Activated T-cell treated with anti-CD3 and anti-CD28 coated beads, Interleukin-2, amount 50 U/mL, for 48 hours (primary cell): ENCODE data around the gene UNKL.
"Not testable (repeated sequence)": the region's sequence is repeated elsewhere in the genome, so short reads cannot be mapped to it uniquely, and the experiment has no call there.

ENCODE experiments used
- DNase-seq, 2 experiments: peaks; one replicate each; pipeline ENCODE4 v3.0.0-alpha.2; 2020

Gene UNKL

DNA sequence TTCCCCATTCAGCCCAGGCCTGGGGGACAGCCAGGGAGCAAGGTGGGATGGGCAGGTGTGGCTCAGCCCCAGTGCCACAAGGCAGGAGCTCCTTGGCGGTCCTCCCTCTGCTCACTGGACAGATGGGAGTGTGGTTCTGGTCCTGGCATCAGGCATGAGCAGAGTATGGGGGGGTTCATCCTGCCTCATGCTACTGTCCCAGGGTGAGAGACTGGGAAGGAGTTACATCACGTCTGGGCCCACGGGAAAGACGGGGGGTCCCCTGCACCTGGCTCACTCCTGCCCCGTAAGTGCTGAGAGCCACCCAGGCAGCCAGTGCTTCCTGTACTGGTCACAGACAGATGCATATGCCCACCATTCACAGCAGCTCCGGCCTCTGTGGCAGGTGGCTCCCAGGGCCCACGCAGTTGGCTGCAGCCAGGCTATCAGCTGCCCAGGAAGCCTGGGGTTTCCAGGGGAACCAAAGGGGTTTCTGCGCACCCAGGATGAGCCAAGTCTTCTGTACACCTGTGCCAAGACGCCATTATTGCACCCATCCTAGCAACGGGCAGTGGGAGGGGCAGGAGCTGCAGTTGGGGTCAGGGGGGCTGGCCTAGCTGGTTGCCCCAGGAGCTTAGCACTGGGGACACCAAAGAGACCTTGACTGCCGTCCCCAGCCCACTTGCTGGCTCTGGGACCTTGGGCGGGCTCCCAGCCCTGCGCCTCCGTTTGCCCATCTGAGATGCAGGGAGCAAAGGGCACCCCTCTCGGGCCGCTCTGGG lies 79.1 kb downstream of the UNKL start:
- no peak for DNase-seq

DNA sequence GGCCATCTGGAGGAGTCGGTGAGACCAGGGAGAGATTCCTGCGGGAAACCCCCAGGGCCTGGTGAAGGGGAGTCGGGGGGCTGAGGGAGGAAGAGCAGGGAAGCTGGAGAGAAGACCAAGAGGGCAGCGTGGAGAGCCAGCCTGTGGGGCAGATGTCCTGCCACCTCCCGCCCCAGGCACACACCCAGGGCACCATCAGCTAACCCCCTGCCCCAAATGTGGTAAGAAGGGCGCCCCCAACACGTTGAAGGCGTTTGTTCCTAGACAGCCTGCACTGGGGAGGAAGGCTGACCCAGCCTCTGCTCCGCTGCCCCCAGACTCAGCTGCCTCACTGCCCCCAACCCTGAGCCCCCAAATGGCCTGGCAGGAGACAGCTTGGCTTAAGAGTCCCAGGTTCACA lies 79.8 kb downstream of the UNKL start:
- DNase-seq: no peak

DNA sequence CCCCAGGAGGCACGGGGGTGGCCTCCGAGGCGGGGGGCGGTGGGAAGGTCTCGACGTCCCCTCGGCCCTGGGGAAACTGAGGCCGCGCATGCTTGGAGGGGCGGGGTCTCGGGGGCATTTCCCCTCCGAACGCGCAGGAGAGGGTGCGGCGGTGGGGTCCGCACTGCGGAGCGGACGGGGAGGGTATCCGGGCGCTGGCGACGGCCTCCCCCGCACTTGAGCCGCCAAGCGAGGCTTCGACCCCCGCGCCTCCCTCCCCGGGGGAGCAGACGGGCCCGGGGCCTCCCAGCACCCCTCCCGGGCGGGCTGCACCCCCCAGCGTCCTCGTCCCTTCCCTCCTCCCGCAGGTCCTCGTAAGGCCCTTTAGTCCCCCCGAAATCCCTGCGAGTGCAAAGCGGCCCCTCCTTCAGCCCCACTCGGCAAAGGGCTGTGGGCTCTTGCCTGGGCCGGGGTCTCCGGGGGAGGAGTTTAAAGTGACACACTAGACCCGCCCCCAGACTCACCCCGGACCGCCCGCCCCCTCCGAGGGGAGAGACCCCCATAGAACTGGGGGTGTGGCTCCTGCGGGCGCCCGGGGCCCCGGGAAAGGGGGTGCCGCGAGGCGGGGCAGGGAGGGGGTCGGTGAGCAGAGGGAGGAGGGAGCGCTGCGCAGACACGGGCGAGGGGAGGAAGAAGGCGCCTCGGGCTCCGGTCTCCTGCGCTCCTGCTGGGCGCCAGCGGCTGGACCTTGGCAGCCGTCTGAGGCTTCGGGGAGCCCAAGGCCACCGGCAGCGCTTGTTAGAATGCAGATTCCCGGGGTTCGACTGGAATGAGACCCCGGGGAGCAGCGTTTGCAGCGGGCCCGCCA lies 80.4 kb downstream of the UNKL start:
- no peak for DNase-seq

DNA sequence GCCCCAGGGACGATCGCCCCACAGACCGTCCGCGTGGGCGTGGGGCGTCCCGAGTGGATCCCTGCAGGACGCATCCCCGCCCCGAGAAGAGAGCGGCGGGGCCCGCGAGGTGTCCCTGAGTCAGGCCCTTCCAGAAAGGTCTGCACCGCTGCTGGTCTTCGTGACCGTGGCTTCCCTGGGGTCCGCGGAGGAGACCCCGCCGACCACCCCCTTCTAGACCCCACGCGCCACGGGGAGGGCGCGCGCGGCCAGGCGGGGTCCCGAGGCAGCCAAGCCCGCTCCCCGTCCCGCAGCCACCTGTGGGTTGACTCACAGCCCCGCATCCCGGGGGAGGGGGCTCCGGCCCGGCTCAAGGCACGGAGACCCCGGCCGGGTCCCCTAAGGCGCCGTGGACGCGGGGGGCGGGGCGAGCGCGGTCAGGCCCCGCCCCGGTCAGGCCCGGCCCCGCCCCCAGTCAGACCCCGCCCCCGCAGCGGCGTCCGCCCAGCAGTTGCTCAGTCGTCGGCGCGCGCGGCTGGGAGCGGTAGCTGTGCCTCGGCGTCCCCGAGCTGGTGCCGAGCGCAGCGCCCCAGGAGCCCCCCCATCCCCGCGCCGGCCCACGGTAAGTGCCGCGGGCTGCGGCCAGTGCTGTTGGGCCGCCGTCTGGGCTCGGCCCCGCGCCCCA lies 81.2 kb downstream of the UNKL start, which contains the start of gene BAIAP3:
Gene BAIAP3, plus strand, starts transcription at position 497 of the 664 bp plus-strand sequence. CDS start 4,905 bp downstream, outside the sequence.
- peak in 1 of 2 experiments; percentile 64 for DNase-seq

DNA sequence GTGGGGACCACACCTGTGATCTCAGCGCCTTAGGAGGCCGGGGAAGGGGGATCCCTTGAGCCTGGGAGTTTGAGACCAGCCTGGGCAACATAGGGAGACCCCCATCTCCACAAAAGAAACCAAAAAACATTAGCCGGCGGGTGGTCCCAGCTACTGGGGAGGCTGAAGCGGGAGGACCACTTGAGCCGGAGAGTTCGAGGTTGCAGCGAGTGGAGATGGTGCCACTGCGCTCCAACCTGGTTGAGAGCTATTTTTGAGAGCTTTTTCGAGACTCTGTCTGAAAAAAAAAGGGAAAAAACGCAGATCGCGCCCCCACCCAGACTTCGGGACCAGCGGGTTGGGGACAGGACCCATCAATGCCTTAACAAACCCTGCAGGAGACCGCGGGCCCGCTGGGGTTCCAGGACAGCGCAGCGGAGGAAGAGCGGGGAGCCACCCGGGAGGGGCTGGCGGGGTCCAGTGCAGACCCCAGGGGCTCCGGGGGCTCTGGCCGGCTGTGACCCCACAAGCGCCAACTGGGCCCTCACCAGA lies 81.8 kb downstream of the UNKL start:
- no peak for DNase-seq

DNA sequence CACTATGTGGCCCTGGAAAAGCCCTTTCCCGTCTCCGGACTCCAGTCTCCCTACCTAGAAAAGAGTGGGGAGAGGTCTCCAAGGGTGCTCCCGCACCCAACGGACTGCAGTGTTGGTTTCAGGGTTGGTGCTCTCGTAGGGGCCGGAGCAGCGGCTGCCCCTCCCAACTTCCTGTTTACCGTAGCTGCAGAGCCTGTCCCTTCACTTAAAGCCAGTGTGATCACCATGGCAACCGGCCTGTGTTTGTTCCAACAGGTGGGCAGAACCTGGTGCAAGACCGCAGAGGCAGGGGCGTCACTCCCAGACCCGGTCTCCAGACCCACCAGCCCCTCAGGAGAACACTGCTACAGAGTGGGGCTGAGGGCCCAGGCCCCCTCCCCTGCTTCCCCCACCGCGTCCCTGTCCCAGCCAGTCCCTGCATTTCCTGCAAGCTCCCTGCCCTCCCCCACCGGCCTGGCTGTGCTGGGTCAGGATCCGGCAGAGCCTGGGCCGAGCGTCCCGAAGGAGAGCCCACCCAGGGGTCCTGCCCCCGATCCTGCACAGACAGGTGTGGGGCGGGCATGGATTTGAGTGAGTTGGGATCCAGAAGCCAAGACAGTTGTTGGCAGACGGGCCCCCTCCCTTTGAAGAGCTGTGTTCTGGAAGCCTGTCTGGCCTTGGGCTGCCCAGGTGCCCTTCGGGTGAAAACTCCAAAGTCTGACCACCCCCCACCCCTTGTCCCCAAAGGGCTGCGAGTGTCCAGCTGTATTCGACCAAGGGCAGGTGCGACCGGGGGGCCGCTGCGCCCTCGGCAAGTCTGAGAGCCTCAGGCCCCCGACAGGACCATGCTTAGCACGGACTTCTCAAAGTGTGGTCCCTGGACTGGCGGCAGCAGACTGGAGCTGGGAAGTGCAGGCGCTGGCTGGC lies 82.5 kb downstream of the UNKL start:
- DNase-seq: no peak

DNA sequence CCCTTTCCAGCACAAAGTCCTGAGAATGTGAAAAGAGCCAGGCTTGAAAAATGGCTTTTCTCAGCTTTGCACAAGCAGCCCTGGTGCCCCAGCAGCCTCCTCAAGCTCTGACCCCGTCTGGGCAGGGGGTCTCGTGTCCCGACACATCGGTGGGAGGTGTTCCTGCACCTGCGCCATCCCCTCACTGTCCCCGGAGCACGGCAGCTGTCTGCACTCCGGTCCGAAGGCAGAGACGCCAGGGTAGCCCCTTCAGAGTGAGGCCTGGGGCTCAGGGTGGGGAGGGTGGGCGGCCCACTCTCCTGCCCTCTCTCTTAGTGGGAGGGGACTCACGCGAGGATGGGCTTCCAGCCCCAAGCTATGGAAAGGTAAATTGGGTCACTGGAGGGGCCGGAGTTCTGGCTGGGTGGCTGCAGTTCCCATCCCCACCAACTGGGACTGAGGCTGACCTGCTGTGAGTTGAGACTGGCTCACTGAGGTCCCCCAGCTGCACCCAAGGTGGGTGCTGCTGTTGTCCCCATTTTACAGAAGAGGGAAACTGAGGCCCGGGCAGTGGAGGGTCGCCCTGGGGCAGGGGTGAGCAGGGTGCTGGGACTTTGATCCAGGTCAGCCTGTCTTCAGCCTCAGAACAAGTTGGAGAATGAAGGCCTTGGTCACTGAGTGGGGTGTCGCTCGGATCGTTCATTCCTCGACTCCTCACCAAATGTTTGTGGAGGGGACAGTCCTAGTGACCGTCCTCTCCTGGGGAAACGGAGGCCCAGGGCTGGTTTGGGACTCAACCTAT lies 83.4 kb downstream of the UNKL start:
- no peak for DNase-seq

DNA sequence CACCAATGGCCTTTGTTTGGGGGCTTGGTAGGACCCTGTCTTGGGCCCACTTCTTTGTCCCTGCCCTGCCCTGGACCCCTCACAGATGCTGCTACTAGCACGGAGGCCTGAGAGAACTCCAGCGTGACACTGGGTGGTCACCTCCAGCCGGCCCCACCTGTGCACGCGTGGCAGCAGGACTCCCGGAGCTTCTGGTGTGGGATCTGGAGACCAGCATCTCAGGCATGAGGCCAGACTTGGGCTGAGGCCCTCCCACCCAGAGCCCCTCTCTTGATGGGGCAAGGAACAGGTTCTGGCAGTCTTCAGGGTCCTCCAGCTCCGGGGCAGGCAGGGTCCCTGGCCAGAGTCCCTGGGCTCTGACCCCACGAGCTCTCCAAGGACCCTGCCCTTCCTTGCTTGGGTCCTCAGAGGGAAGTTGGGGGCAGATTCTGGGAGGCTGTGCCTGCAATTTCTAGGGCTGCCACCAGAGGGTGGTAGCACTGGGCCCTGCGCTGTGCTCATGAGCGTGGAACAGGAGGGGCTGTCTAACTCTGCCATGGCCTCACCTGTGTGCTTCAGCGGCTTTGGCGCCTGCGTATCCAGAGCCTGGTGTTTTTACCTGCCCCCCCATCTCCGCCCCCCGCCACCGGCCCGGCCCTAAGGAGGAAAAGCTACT lies 84.1 kb downstream of the UNKL start:
- peak in 1 of 2 experiments; percentile 65 for DNase-seq

DNA sequence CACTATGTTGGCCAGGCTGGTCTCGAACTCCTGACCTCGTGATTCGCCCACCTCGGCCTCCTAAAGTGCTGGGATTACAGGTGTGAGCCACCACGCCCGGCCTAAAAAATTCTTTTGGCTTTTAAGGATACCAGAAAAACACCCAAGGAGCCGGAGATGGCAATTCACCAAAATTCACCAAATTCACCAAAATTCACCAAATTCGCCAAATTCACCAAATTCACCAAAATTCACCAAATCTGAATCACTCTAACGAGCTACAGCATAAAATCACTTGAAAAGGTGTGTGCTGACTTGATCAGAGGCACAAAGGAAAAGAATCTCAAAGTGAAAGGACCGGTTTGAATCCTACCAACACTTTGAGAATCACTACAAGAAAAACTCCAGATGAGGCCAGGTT lies 85.5 kb downstream of the UNKL start:
- DNase-seq: not testable (repeated sequence)

DNA sequence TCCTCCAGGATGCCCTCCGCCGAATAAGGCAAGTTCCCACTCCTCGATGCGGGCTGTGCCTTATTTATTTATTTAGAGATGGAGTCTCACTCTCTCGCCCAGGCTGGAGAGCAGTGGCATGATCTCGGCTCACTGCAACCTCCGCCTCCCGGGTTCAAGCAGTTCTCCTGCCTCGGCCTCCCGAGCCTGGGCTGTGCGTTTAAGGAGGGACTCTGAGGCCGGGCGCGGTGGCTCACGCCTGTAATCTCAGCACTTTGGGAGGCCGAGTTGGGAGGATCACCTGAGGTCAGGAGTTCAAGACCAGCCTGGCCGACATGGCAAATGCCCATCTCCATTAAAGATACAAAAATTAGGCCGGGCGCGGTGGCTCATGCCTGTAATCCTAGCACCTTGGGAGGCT lies 86.4 kb downstream of the UNKL start:
- not testable (repeated sequence) for DNase-seq

DNA sequence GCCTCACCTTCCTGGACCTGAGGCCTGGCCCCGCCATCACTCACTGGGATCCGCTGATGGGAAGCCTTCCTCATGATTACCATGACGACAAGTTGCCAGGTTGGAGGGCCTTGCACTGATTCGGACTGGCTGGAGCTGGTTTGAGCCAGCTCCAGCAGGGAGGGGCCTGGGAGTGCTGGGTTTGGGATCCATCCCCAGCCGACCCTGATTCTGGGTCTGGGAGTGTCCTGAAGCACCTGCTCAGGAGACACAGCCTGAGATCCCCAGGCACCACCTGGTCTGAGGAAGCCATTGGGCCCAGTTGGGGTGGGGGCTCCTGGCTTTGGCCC lies 86.9 kb downstream of the UNKL start:
- no peak for DNase-seq

DNA sequence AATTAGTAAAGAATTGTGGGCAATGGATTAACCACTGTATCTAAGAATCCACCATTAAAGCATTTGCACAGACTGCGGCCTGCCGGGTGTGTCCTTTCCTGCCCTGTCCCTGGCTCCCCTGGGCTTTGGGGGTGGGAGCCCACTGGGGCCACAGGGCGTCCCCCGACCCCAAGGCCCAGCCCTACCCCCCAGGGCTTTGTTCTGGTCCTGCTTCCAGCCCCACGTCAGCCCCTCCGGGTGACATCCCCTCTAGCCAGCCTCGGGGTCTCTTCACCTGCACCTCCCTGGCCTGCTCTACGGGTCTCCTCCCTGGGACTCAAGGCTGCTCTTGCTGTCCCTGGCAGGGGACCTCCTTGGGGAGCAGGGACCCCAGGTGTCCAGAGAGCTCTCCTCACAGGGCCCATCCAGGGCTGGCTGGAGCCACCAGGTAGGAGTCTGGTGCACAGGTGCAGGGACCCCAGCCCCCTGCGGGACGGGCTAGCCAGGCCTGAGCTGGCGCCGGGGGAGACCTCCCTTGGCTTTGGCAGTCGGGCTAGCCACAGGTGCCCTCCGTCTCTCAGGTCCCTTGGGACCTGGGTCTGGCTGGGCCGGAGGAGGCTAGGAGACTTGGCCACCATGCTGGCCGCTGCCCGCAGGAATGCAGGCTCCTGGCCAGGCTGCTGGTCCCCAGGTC lies 87.4 kb downstream of the UNKL start:
- DNase-seq: no peak

DNA sequence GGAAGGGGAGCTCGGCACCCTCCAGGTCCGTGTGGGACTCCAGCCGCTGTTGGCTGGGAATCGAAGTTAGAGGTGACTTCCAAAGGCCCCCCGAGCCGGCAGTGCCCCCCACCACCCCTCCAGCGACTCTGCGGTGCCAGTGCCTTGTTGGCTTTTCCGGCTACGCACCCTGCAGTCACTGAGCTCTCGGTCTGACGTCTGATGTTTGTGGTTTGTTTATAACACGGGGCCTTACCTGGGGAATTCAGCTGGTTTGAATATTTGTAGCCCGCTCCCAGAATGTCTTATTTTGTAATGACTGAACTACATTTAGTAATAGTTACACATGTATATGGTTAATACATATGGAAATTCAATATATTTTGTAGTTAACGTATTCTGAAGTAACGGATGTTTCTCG lies 88.1 kb downstream of the UNKL start:
- DNase-seq: no peak

DNA sequence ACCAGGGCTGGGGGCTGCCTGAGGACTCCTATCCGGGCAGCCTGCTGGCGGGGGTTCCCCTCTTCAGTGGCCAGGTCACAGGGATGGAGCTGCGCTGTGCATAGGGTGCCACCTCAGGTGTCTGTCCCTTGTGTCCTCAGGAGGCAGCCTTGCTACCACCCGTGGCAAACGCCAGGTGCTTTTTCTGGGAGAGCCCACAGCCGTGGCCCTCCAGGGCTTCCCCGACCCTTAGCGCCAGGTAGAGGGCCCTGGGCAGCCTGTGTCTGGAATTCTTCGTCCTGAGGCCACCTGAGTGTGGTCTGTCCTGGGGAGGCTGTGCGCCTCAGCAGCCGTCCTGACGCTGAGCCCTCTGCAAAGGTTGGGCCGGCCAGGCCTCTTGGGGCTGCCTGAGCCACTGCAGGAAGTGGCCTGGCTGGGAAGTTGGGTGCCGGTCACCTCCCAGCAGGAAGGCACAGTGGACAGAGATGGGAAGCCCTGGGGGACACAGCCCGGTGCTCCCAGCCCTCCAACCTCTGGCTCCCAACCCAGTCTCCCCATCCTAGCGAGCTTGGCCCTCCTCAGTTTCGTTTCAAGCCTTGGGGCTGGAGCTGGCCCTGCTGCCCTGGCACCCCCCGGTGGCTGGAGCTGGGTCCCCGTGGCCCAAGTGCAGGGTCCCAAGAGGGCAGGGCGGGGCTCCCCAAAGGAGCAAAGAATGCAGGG lies 88.7 kb downstream of the UNKL start:
- DNase-seq: no peak

DNA sequence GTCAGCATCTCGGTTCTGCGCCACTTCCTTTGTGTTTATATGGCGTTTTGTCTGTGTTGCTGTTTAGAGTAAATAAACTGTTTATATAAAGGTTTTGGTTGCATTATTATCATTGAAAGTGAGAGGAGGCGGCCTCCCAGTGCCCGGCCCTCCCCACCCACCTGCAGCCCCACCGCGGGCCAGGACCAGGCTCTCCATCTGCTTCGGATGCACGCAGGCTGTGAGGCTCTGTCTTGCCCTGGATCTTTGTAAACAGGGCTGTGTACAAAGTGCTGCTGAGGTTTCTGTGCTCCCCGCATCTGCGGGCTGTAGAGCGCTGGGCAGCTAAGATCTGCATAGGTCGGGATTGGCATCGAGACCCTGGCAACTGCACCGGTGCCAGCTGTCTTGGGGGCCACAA lies 89.2 kb downstream of the UNKL start:
- no peak for DNase-seq

DNA sequence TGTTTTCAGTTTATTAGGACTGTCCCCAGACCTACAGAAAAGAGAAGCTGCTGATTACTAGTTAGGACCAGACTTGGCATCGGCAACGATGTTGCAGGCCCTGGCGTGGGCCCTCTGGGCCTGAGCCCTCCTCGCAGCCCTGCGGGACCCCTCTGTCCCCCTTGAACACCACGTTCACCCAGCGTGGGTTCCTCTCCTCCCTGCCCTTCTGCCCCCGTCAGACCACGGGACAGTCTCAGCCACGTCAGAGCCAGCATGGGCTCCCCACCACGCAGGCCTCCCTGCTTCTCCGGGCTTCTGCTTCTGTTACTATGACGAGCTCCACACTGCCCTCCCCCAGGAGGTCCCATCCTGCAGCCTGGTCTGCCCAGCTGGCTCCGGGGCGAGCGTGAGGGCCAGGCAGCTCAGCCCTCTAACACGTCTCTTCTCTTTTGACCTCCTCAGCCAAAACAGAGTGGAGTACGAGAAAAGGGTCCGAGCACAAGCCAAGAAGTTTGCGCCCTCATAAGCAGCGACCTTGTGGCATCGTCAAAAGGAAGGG lies 90.1 kb downstream of the UNKL start:
- DNase-seq: no peak

DNA sequence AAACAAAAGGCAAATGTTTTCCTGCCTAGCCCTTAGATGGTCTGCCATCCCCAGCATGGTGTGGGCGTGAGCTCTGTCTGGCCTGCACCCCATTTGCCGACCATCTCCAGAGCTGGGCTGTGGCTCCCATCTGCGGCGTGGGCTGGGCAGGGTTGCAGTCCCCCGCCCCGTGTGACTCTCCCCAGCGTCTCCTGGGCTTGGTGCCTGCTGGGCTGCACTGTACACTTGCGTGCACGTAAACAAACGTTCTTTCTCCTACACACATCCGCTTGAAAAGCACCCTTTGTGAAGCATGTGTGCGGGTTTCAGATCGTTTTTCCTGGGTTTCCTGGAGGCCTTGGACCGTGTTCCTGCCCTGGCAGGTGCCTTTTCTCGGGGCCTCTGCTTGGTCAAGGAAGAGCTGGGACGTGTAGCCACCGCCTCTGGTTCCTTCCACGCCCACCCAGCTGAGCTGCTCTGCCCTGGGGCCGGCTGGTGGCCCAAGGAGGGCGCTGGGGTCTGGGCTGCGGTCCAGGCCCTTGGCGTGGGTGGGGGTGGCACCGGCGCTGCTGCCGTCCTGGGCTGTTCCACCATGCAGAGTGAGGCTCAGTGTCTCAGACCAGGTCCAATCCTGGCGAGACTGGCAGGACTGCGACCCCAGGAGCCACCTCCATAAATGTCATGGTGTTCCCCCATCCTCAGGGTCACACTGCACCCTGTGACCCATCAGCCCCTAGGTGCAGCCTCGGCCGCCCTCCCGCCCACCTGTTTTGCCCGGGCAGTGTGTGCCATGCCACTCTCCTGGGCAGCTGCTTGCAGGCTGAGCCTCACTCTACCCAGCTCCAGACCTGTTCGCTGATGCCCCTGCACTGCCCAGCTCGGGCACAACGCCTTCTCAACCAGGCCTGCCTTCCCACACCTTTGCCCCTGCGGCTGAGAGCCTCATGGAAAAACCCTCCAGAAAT lies 90.9 kb downstream of the UNKL start:
- DNase-seq: no peak

DNA sequence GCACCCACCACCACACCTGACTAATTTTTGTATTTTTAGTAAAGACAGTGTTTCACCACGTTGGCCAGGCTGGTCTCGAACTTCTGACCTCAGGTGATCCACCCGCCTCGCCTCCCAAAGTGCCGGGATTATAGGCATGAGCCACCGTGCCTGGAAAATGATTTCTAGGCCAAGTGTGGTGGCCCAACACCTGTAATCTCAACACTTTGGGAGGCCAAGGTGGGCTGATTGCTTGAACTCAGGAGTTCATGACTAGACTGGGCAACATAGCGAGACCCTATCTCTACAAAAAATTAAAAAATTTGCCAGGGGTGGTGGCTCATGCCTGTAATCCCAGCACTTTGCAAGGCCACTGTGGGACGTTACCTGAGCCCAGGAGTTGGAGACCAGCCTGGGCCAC lies 92.1 kb downstream of the UNKL start:
- DNase-seq: no peak
